Retinal pigment epithelial cell (primary cell): ENCODE measurements around the gene CDS2.

Source experiments
- DNase-seq: peaks from one replicate; pipeline ENCODE4 v3.0.0-alpha.2; 2010; ENCODE audit warnings: low read depth
- H3K4me3 ChIP-seq: 2 replicates; pipeline ENCODE4 v1.5.1; 2011; ENCODE audit warnings: mild to moderate bottlenecking, low read length, control low read depth, moderate library complexity
- TF ChIP-seq, protein P1 (sequence below): conservative IDR thresholded peaks from 2 replicates; pipeline ENCODE4 v1.5.1; 2011; ENCODE audit warnings: low read depth, low read length, control low read depth, inconsistent platforms

Gene CDS2

GRCh38 chr20:5207138-5207537 is 80.3 kb downstream of the CDS2 start:
- no peak overlapping the region for H3K4me3 ChIP-seq
- no peak for DNase-seq
- TF ChIP-seq, protein P1, sequence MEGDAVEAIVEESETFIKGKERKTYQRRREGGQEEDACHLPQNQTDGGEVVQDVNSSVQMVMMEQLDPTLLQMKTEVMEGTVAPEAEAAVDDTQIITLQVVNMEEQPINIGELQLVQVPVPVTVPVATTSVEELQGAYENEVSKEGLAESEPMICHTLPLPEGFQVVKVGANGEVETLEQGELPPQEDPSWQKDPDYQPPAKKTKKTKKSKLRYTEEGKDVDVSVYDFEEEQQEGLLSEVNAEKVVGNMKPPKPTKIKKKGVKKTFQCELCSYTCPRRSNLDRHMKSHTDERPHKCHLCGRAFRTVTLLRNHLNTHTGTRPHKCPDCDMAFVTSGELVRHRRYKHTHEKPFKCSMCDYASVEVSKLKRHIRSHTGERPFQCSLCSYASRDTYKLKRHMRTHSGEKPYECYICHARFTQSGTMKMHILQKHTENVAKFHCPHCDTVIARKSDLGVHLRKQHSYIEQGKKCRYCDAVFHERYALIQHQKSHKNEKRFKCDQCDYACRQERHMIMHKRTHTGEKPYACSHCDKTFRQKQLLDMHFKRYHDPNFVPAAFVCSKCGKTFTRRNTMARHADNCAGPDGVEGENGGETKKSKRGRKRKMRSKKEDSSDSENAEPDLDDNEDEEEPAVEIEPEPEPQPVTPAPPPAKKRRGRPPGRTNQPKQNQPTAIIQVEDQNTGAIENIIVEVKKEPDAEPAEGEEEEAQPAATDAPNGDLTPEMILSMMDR = no peak

- TF ChIP-seq, protein P1 = no peak
- no peak for DNase-seq
- no peak overlapping the region for H3K4me3 ChIP-seq
Measured at GRCh38 chr20:5211803-5212714, 85.3 kb downstream of the CDS2 start.

DNA sequence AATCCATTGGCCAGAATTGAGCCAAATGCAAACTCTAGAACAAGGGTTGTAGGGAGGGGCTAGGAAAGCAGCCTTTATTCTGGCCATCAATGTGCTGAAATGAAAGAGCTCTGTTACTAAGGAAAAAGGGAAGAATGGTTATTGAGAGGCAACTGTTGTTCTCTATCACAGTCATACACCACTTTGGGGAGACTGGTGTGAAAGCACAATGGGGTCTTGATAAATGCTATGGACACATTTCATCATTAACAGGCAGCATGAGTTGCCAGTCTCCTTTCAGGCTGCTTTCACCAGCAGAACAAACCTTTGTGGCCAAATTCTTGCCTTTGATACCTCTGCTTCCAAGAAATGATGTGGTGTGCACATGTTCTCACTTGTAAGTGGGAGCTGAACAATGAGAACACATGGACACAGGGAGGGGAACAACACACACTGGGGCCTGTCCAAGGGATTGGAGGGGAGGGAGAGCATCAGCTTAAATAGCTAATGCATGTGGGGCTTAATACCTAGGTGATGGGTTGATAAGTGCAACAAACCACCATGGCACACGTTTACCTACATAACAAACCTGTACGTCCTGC is 86.2 kb downstream of the CDS2 start:
- TF ChIP-seq, protein P1 = no peak
- DNase-seq = no peak
- H3K4me3 ChIP-seq = no peak overlapping the region

DNA sequence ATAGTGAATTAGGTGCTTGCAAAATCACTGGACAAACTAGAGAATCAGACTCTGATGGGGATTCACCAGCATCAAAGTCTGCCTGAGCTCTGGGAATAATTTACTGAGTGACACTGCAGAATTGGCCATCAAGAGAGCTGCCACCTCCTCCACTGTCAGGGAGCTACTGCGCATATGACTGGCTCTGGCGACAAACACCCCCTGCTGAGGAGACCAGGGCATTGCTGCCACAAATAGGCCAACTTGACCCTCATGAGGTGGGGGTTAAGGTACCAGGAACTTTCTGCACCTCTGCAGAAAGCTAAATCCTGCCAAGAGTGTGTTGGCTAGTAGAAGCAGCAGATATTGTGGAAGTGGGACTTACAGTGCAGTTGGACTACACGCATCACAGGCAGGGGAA is 88.0 kb downstream of the CDS2 start:
- DNase-seq = no peak
- TF ChIP-seq, protein P1 = no peak
- no peak overlapping the region for H3K4me3 ChIP-seq

DNA sequence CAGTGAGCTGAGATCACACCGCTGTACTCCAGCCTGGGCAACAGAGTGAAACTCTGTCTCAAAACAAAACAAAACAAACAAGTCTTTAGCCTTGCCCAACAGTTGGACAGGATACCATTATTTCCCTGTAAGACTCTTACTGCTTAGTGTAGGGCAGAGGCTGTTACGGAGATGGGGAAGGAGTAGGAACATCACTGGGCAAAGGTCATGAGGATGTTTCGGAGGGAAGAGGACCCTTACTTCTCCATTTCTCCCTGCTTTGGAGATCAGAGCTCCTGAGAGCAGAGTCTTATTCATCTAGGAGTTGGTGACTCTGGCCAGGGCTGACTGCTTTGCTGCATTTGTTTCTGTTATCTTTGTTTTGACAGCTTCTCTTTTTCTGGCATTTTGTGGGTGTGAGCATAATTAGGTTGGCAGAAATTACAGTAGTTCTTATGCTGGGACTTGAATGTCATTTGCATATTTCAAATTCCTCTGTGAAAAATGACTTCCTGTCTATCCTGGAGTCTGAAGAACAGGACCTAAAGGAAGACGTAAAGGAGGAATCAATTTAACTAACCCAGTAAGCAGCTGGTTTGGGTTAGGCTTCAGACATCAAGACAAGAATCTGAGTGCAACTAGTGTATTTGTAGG is 89.0 kb downstream of the CDS2 start:
- H3K4me3 ChIP-seq = no peak overlapping the region
- DNase-seq = no peak
- TF ChIP-seq, protein P1 = no peak

DNA sequence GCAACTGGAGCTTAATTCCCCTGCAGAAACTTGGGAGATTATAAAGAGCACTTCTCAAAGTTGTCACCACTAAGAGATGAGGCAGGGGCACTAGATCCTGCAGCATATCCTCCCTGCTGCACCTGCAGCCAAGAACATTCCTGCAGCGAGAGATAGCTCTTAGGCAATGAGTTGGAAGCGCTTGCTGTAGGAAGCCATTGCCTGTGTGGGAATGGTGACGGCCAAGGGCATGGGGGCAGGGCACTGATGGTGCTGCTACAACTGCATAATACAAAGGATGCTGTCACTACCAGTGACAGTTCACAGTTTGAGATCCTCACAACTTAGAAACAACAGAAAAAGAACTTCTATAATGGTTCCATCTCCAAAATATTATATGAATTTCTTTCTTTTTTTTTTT is 89.9 kb downstream of the CDS2 start:
- TF ChIP-seq, protein P1 = no peak
- no peak overlapping the region for H3K4me3 ChIP-seq
- no peak for DNase-seq
